HCT116 (cell line): ENCODE results near the gene MTHFR. TPM values are rescaled to one million over a fixed set of nuclear protein-coding genes. Genes with fewer than 3 reads are reported as not detected.

Experiments used
- ATAC-seq: fragments of 200-7000 bp; cut with Tn5 transposase; 2 replicates; pipeline ENCODE4 v1.9.1; 2020; ENCODE audit warnings: mild to moderate bottlenecking, moderate library complexity
- BruUV-seq: library from RNA; stranded (reverse); fragments of 400-500 nt; replicated peaks from 2 replicates; lab custom pipeline; 2021; lab: Mats Ljungman, UMichigan
- CTCF ChIA-PET: fragments of 300-600 bp; sonication (Branson Sonifier 250); formaldehyde crosslinking; loops from one replicate; lab custom pipeline; 2021; ENCODE audit warnings: antibody characterized with exemption; lab: Charles Lee
- POLR2A ChIA-PET: fragments of 300-600, 350-600 bp; sonication (Branson Sonifier 250); formaldehyde crosslinking; loops from one replicate; lab custom pipeline; 2021; ENCODE audit warnings: antibody characterized with exemption; lab: Charles Lee
- RAD21 ChIA-PET, 2 experiments: fragments of 300-600 bp; sonication (Branson Sonifier 250); formaldehyde crosslinking; loops; one replicate each; lab custom pipeline; 2023; ENCODE audit warnings: low total read pairs in 2 of 2; ENCODE audit not compliant: uncharacterized antibody in 2 of 2, unreplicated experiment in 2 of 2, low non-redundant PET in 1 of 2; lab: Charles Lee
- DNase-seq: peaks from one replicate; pipeline ENCODE4 v3.0.0-alpha.2; 2010; ENCODE audit warnings: low read depth, low spot score
- H2AFZ ChIP-seq: fragments of 200-600 bp; shearing (Covaris generic), sonication (generic); 2 replicates; pipeline ENCODE4 v1.6.1; 2017; ENCODE audit warnings: low read depth, mixed run types, mixed read lengths, antibody characterized with exemption, low read length; ENCODE audit not compliant: poor library complexity, severe bottlenecking
- H3K27ac ChIP-seq: 2 replicates; pipeline ENCODE4 v1.5.1; 2012; ENCODE audit warnings: low read depth, low read length
- H3K27me3 ChIP-seq: fragments of 200-600 bp; sonication (generic); 2 replicates; pipeline ENCODE4 v1.6.1; 2016; ENCODE audit warnings: mixed run types, low read length, mixed read lengths; ENCODE audit not compliant: insufficient read depth
- H3K36me3 ChIP-seq, 2 experiments: fragments of 200-500 bp in 1 of 2; fragments of 200-600 bp in 1 of 2; sonication (Bioruptor generic) in 1 of 2; sonication (generic) in 1 of 2; 2 replicates each; pipeline versions ENCODE4 v1.5.1 to v1.6.1; 2014 to 2016; ENCODE audit warnings: low read length in 2 of 2, inconsistent platforms in 1 of 2, mixed read lengths in 1 of 2, mixed run types in 1 of 2; ENCODE audit not compliant: insufficient read depth in 2 of 2, control insufficient read depth in 1 of 2
- H3K4me1 ChIP-seq, 2 experiments: fragments of 200-600 bp in 1 of 2; sonication (generic) in 1 of 2; 2 replicates each; pipeline versions ENCODE4 v1.5.1 to v1.6.1; 2012 to 2017; ENCODE audit warnings: low read length in 2 of 2, inconsistent platforms in 1 of 2, mild to moderate bottlenecking in 1 of 2, mixed read lengths in 1 of 2, mixed run types in 1 of 2, moderate library complexity in 1 of 2; ENCODE audit not compliant: insufficient read depth in 2 of 2, control insufficient read depth in 1 of 2
- H3K4me2 ChIP-seq: fragments of 200-600 bp; sonication (generic); 2 replicates; pipeline ENCODE4 v1.6.1; 2017; ENCODE audit warnings: mixed run types, low read length, mixed read lengths
- H3K4me3 ChIP-seq, 2 experiments: fragments of 200-600 bp in 1 of 2; sonication (generic) in 1 of 2; replicated peaks in 1 of 2; 2 replicates each; pipeline ENCODE4 v1.5.1; 2011 to 2016; ENCODE audit warnings: low read length in 2 of 2, control low read depth in 1 of 2, low read depth in 1 of 2, mild to moderate bottlenecking in 1 of 2, mixed read lengths in 1 of 2, mixed run types in 1 of 2
- H3K79me2 ChIP-seq: fragments of 200-600 bp; sonication (generic); 2 replicates; pipeline ENCODE4 v1.6.1; 2017; ENCODE audit warnings: mild to moderate bottlenecking, mixed run types, low read length, moderate library complexity, mixed read lengths; ENCODE audit not compliant: insufficient read depth
- H3K9ac ChIP-seq: fragments of 200-600 bp; sonication (generic); 2 replicates; pipeline ENCODE4 v1.6.1; 2016; ENCODE audit warnings: low read length, mixed read lengths
- H3K9me2 ChIP-seq: fragments of 200-600 bp; sonication (generic), shearing (Covaris generic); 2 replicates; pipeline ENCODE4 v1.6.1; 2017; ENCODE audit warnings: mixed run types, mild to moderate bottlenecking, moderate library complexity; ENCODE audit not compliant: insufficient read depth
- H3K9me3 ChIP-seq, 2 experiments: fragments of 200-500 bp in 1 of 2; fragments of 200-600 bp in 1 of 2; sonication (Bioruptor generic) in 1 of 2; sonication (generic) in 1 of 2; 2 replicates each; pipeline ENCODE4 v1.6.1; 2014 to 2017; ENCODE audit warnings: low read length in 2 of 2, mixed read lengths in 2 of 2, inconsistent platforms in 1 of 2, low read depth in 1 of 2, mild to moderate bottlenecking in 1 of 2, mixed run types in 1 of 2, moderate library complexity in 1 of 2; ENCODE audit not compliant: control insufficient read depth in 1 of 2, insufficient read depth in 1 of 2
- H4K20me1 ChIP-seq: fragments of 200-600 bp; sonication (generic), shearing (Covaris generic); 2 replicates; pipeline ENCODE4 v1.6.1; 2017; ENCODE audit warnings: mixed run types, mild to moderate bottlenecking, moderate library complexity; ENCODE audit not compliant: insufficient read depth
- CEBPB ChIP-seq: IDR thresholded peaks from 2 replicates; pipeline ENCODE4 v1.6.1; 2012; ENCODE audit warnings: low read depth
- EGR1 ChIP-seq: IDR thresholded peaks from 2 replicates; pipeline ENCODE4 v1.6.1; 2012; ENCODE audit warnings: low read depth
- ELF1 ChIP-seq: IDR thresholded peaks from 2 replicates; pipeline ENCODE4 v1.6.1; 2012; ENCODE audit warnings: low read depth, borderline replicate concordance
- EZH2 ChIP-seq: fragments of 200-600 bp; sonication (generic); IDR thresholded peaks from 2 replicates; pipeline ENCODE4 v1.6.1; 2017; ENCODE audit warnings: antibody characterized with exemption, mixed run types
- EZH2phosphoT487 ChIP-seq: fragments of 200-600 bp; IDR thresholded peaks from 2 replicates; pipeline ENCODE4 v1.6.1; 2018; ENCODE audit warnings: antibody characterized with exemption, borderline replicate concordance
- FOSL1 ChIP-seq: IDR thresholded peaks from 2 replicates; pipeline ENCODE4 v1.6.1; 2012; ENCODE audit warnings: low read depth
- JUND ChIP-seq: IDR thresholded peaks from 2 replicates; pipeline ENCODE4 v1.6.1; 2012
- POLR2A ChIP-seq: IDR thresholded peaks from 2 replicates; pipeline ENCODE4 v1.7.0; 2011; ENCODE audit warnings: borderline replicate concordance; ENCODE audit not compliant: insufficient read depth, insufficient read length; ENCODE audit errors: extremely low read depth
- RAD21 ChIP-seq: IDR thresholded peaks from 2 replicates; pipeline ENCODE4 v1.6.1; 2012; ENCODE audit warnings: low read depth, mild to moderate bottlenecking
- REST ChIP-seq: IDR thresholded peaks from 2 replicates; pipeline ENCODE4 v1.6.1; 2012; ENCODE audit warnings: low read depth
- SIN3A ChIP-seq: IDR thresholded peaks from 2 replicates; pipeline ENCODE4 v1.6.1; 2012; ENCODE audit warnings: low read depth
- SP1 ChIP-seq: IDR thresholded peaks from 2 replicates; pipeline ENCODE4 v1.6.1; 2012; ENCODE audit warnings: low read depth
- TCF7L2 ChIP-seq: IDR thresholded peaks from 2 replicates; pipeline ENCODE4 v1.7.0; 2011; ENCODE audit warnings: borderline replicate concordance, inconsistent platforms; ENCODE audit not compliant: insufficient read depth, insufficient read length; ENCODE audit errors: extremely low read depth
- ZBTB33 ChIP-seq: IDR thresholded peaks from 2 replicates; pipeline ENCODE4 v1.6.1; 2011; ENCODE audit warnings: mild to moderate bottlenecking, low read length, moderate library complexity; ENCODE audit not compliant: insufficient replicate concordance; ENCODE audit errors: extremely low read depth
- ZFX ChIP-seq: fragments of 450-650 bp; IDR thresholded peaks from 2 replicates; pipeline ENCODE4 v1.6.1; 2017
- intact Hi-C: fragments of 100-400 bp; cut with micrococcal nuclease; formaldehyde crosslinking; loops from 2 replicates; pipeline ENCODE4 v1.10.0; 2022
- total RNA-seq: library from RNA; stranded (reverse); gene quantifications from one replicate; pipeline ENCODE4 v1.2.1, GENCODE V29; 2021; ENCODE audit not compliant: unreplicated experiment
- TF ChIP-seq, protein P1 (sequence below): IDR thresholded peaks from 2 replicates; pipeline ENCODE4 v1.6.1; 2012

MTHFR gene
- total RNA-seq, 1 experiment from 2014 or later, result 20.9 TPM

GRCh38 chr1:11836955-11837766 lies 31.4 kb upstream of the MTHFR start:
- H3K27ac ChIP-seq, result no peak overlapping the region
- ChIA-PET POLR2A (interaction anchor here (1.0 to 1.1 kb wide), 2 partner anchors 55 to 71 kb away, joined by 3 to 4 read pairs; no protein-coding TSS in a partner anchor), RAD21 (no interaction called here), CTCF (interaction anchor here (1.0 kb wide), 1 partner anchor 59 kb away, joined by 4 read pairs; no protein-coding TSS in a partner anchor)
- no peak for DNase-seq
- BruUV-seq, result no TSS peak
- H3K4me2 ChIP-seq, result no peak overlapping the region
- H3K4me3 ChIP-seq, result no peak overlapping the region
- no peaks in the 10 kb centered on the region for H3K27me3 ChIP-seq
- no peaks in the 10 kb centered on the region for H4K20me1 ChIP-seq
- no peaks in the 10 kb centered on the region for H3K9me2 ChIP-seq
- TF ChIP-seq EZH2phosphoT487 (no peak), EZH2 (no peak), SIN3A (no peak), ZBTB33 (no peak), JUND (no peak), SP1 (no peak), ZFX (no peak), POLR2A (no peak), FOSL1 (no peak), CEBPB (no peak), EGR1 (no peak), TCF7L2 (no peak), ELF1 (no peak), RAD21 (no peak), REST (no peak)
- TF ChIP-seq, protein P1, sequence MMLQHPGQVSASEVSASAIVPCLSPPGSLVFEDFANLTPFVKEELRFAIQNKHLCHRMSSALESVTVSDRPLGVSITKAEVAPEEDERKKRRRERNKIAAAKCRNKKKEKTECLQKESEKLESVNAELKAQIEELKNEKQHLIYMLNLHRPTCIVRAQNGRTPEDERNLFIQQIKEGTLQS, result no peak
- intact Hi-C loops, result loop anchor here (10.0 kb wide), 2 partner anchors 368 to 802 kb away; no protein-coding TSS in a partner anchor
- H3K9ac ChIP-seq, result no peak overlapping the region
- H3K36me3 ChIP-seq, result peaks cover 7 to 26% of the 10 kb centered on the region in 2 experiments; a peak in 2 of 4 replicates
- H3K4me1 ChIP-seq, result no peaks in the 10 kb centered on the region
- no peak overlapping the region for H2AFZ ChIP-seq
- ATAC-seq, result no peak
- H3K79me2 ChIP-seq, result no peaks in the 10 kb centered on the region
- no peaks in the 10 kb centered on the region for H3K9me3 ChIP-seq
